GM12878 (cell line): ENCODE results near the gene JRKL. TPM values are rescaled to one million over a fixed set of nuclear protein-coding genes. Genes with fewer than 3 reads are reported as not detected.

Experiments
- ATAC-seq: fragments of 200-7000 bp; cut with Tn5 transposase; 3 replicates; pipeline ENCODE4 v1.9.1; 2020; ENCODE audit warnings: mild to moderate bottlenecking, moderate library complexity
- BruUV-seq: library from RNA; stranded (reverse); fragments of 400-500 nt; replicated peaks from 2 replicates; lab custom pipeline; 2021; lab: Mats Ljungman, UMichigan
- CTCF ChIA-PET: fragments of 300-600 bp; sonication (Branson Sonifier 250); formaldehyde crosslinking; extraction: SDS; loops from one replicate; lab custom pipeline; 2021; ENCODE audit warnings: inconsistent platforms; lab: Yijun Ruan, JAX
- POLR2A ChIA-PET: fragments of 350-600 bp; formaldehyde crosslinking; extraction: SDS; loops from one replicate; lab custom pipeline; 2021; ENCODE audit warnings: inconsistent platforms; lab: Charles Lee
- RAD21 ChIA-PET: fragments of 300-600 bp; sonication (Branson Sonifier 250); formaldehyde crosslinking; loops from one replicate; lab custom pipeline; 2023; ENCODE audit warnings: antibody characterized with exemption; ENCODE audit not compliant: unreplicated experiment; lab: Charles Lee
- SMC1A ChIA-PET: fragments of 300-600 bp; sonication (Branson Sonifier 250); formaldehyde crosslinking; loops from one replicate; lab custom pipeline; 2023; ENCODE audit not compliant: unreplicated experiment, uncharacterized antibody; lab: Charles Lee
- DNase-seq: peaks from one replicate; pipeline ENCODE4 v3.0.0-alpha.2; 2011; ENCODE audit warnings: low read depth, low spot score
- FAIRE-seq: peaks from 3 replicates; lab custom pipeline; 2011; peaks lifted over from hg19 to GRCh38; lab: Jason Lieb, UNC
- H2AFZ ChIP-seq: 2 replicates; pipeline ENCODE4 v1.6.0; 2011; ENCODE audit warnings: low read depth, low read length, control low read depth; ENCODE audit not compliant: control insufficient read depth
- H3K27ac ChIP-seq: 2 replicates; pipeline ENCODE4 v1.5.1; 2011; ENCODE audit warnings: control low read depth; ENCODE audit not compliant: control insufficient read depth, insufficient read depth
- H3K27me3 ChIP-seq, 2 experiments: replicated peaks in 1 of 2; 2 replicates each; pipeline versions ENCODE4 v1.6.0 to v1.6.1; 2011; ENCODE audit warnings: low read length in 1 of 2; ENCODE audit not compliant: control insufficient read depth in 2 of 2, insufficient read depth in 2 of 2
- H3K36me3 ChIP-seq, 2 experiments: 2 replicates each; pipeline ENCODE4 v1.5.1; 2011; ENCODE audit warnings: low read length in 1 of 2; ENCODE audit not compliant: control insufficient read depth in 2 of 2, insufficient read depth in 2 of 2
- H3K4me1 ChIP-seq: 2 replicates; pipeline ENCODE4 v1.6.1; 2011; ENCODE audit warnings: mild to moderate bottlenecking, low read length, moderate library complexity, mixed read lengths; ENCODE audit not compliant: control insufficient read depth, insufficient read depth
- H3K4me2 ChIP-seq: 2 replicates; pipeline ENCODE4 v1.6.0; 2011; ENCODE audit warnings: control low read depth; ENCODE audit not compliant: control insufficient read depth, insufficient read depth
- H3K4me3 ChIP-seq: fragments of 200-600 bp; sonication (generic); 2 replicates; pipeline ENCODE4 v1.5.1; 2016
- H3K79me2 ChIP-seq: 2 replicates; pipeline ENCODE4 v1.6.0; 2011; ENCODE audit warnings: low read length; ENCODE audit not compliant: control insufficient read depth, insufficient read depth
- H3K9ac ChIP-seq: 2 replicates; pipeline ENCODE4 v1.8.0; 2011; ENCODE audit warnings: low read length, control low read depth, mixed read lengths; ENCODE audit not compliant: control insufficient read depth, insufficient read depth
- H3K9me3 ChIP-seq: replicated peaks from 3 replicates; pipeline ENCODE4 v1.5.1; 2011; ENCODE audit warnings: mild to moderate bottlenecking, low read length; ENCODE audit not compliant: control insufficient read depth, insufficient read depth
- H4K20me1 ChIP-seq: 2 replicates; pipeline ENCODE4 v1.6.0; 2011; ENCODE audit not compliant: control insufficient read depth, insufficient read depth
- BRCA1 ChIP-seq: IDR thresholded peaks from 2 replicates; pipeline ENCODE4 v1.6.1; 2011; ENCODE audit warnings: low read depth, low read length, improper control_type of control experiment
- EGR1 ChIP-seq, 2 experiments: IDR thresholded peaks; 1 replicate in 1 of 2; 2 replicates in 1 of 2; pipeline ENCODE4 v1.6.1; 2011 to 2012; ENCODE audit warnings: low read depth in 2 of 2, low read length in 2 of 2, borderline replicate concordance in 1 of 2, mild to moderate bottlenecking in 1 of 2, moderate library complexity in 1 of 2
- HCFC1 ChIP-seq: fragments of 150-350 bp; IDR thresholded peaks from 2 replicates; pipeline ENCODE4 v1.6.1; 2014; ENCODE audit warnings: low read length
- HDAC2 ChIP-seq: fragments of 200-600 bp; sonication (generic); IDR thresholded peaks from 2 replicates; pipeline ENCODE4 v1.6.1; 2017
- HSF1 ChIP-seq: fragments of 150-350 bp; IDR thresholded peaks from 2 replicates; pipeline ENCODE4 v1.6.1; 2014; ENCODE audit warnings: mild to moderate bottlenecking, low read depth, low read length
- MEF2B ChIP-seq: fragments of 450-650 bp; IDR thresholded peaks from 2 replicates; pipeline ENCODE4 v1.6.1; 2018; ENCODE audit warnings: mild to moderate bottlenecking, moderate library complexity; ENCODE audit not compliant: partially characterized antibody, poor library complexity, severe bottlenecking
- POLR2A ChIP-seq: IDR thresholded peaks from 2 replicates; pipeline ENCODE4 v1.6.1; 2011; ENCODE audit warnings: low read depth, mild to moderate bottlenecking, low read length
- REST ChIP-seq: IDR thresholded peaks from 2 replicates; pipeline ENCODE4 v1.6.1; 2012; ENCODE audit warnings: mild to moderate bottlenecking, low read depth, low read length
- YY1 ChIP-seq: IDR thresholded peaks from 2 replicates; pipeline ENCODE4 v1.6.1; 2011; ENCODE audit warnings: low read depth, mild to moderate bottlenecking, low read length
- ZBTB33 ChIP-seq: fragments of 450-650 bp; IDR thresholded peaks from 2 replicates; pipeline ENCODE4 v1.6.1; 2017; ENCODE audit warnings: mild to moderate bottlenecking
- WGBS: methylation state at CpG from one replicate; pipeline ENCODE4 v1.1.6; 2016; ENCODE audit warnings: low lambda C conversion rate; ENCODE audit not compliant: insufficient replicate concordance, insufficient coverage; ENCODE audit errors: missing lambda C conversion rate; 5-methylcytosine and 5-hydroxymethylcytosine counted together
- in situ Hi-C: fragments of 300-500 bp; cut with MboI; formaldehyde crosslinking; loops from 9 replicates; pipeline ENCODE4 v1.14.3; 2018; ENCODE audit warnings: mixed read lengths
- intact Hi-C: fragments of 100-400 bp; cut with micrococcal nuclease; formaldehyde crosslinking; loops from one replicate; pipeline ENCODE4 v1.14.2; 2022; ENCODE audit not compliant: unreplicated experiment
- polyA plus RNA-seq, 11 experiments: library from polyadenylated mRNA; depleted of rRNA in 4 of 11; unstranded in 6 of 11; stranded (reverse) in 5 of 11; fragments of >200 nt; fragmentation: Nextera tagmentation in 4 of 11; fragmentation: Illumina TruSeq in 1 of 11; extraction: Ambion mirVana in 4 of 11; extraction: Trizol in 1 of 11; gene quantifications; 1 replicate in 1 of 11; 2 replicates in 10 of 11; pipeline versions ENCODE4 v1.2.1 to v1.2.3, GENCODE V29; 2011 to 2016; ENCODE audit warnings: inconsistent platforms in 2 of 11, missing spikeins in 2 of 11, low read depth in 1 of 11
- total RNA-seq, 4 experiments: library from RNA; depleted of rRNA in 3 of 4; stranded (reverse); fragments of >200 nt in 3 of 4; fragmentation: Illumina TruSeq in 1 of 4; extraction: Trizol in 1 of 4; gene quantifications; 2 replicates each; pipeline versions ENCODE4 v1.2.1 to v1.2.3, GENCODE V29; 2013 to 2021

Gene JRKL
- total and polyA plus RNA-seq, 10 of the 15 experiments (the other 5 are each of a cell fraction or from before 2014, with no cell fraction given): 3.8 to 12.4 (median 8.5) TPM

GRCh38 chr11:96361778-96362177, 28.0 kb upstream of the JRKL start (continued):
- TF ChIP-seq ZBTB33: no peak

GRCh38 chr11:96365493-96365892, 24.3 kb upstream of the JRKL start:
- DNase-seq (no peak), ATAC-seq (no peak), FAIRE-seq (no peak)
- no peak overlapping the region for H3K4me2 ChIP-seq
- no TSS peak for BruUV-seq
- no peaks in the 10 kb centered on the region for H4K20me1 ChIP-seq
- H2AFZ ChIP-seq: no peak overlapping the region
- ChIA-PET SMC1A (interaction anchor here (0.6 to 1.8 kb wide), 3 partner anchors 10 to 79 kb away, joined by 3 to 5 read pairs (median 3); no protein-coding TSS in a partner anchor), CTCF (interaction anchor here (1.5 kb wide), 2 partner anchors 22 to 28 kb away, joined by 4 read pairs; no protein-coding TSS in a partner anchor), RAD21 (no interaction called here), POLR2A (interaction anchor here (1.0 kb wide), 1 partner anchor 24 kb away, joined by 3 read pairs; the partner anchor contains the start of genes CCDC82 and JRKL)
- peaks cover 0 to 4% of the 10 kb centered on the region in 2 experiments; a peak in 3 of 4 replicates for H3K36me3 ChIP-seq
- 97% methylated on average over 1 of the region's 1 CpG for WGBS
- no peaks in the 10 kb centered on the region for H3K27me3 ChIP-seq
- peaks cover 7% of the 10 kb centered on the region; the same call in 2 of the 3 replicates for H3K9me3 ChIP-seq
- in situ Hi-C loops: no loop called here
- no peaks in the 10 kb centered on the region for H3K79me2 ChIP-seq
- no peak overlapping the region for H3K9ac ChIP-seq
- intact Hi-C loops: no loop called here
- no peak overlapping the region for H3K27ac ChIP-seq
- no peak overlapping the region for H3K4me3 ChIP-seq
- no peaks in the 10 kb centered on the region for H3K4me1 ChIP-seq
- TF ChIP-seq HCFC1 (no peak), YY1 (no peak), POLR2A (no peak), BRCA1 (no peak), EGR1 (IDR thresholded peaks at IDR 0.05; ENCODE audit: borderline replicate concordance in 1 of 2, low read depth in 2 of 2, low read length in 2 of 2) (no peak), REST (no peak), HDAC2 (no peak), HSF1 (no peak), MEF2B (no peak)
